HUES64 (cell line): Measurements from ENCODE around the gene POLR2H.

Experiments used
- H3K27ac ChIP-seq: 2 replicates; pipeline ENCODE4 v1.7.0; 2013; ENCODE audit warnings: low read depth, low read length, inconsistent platforms
- H3K27me3 ChIP-seq: 2 replicates; pipeline ENCODE4 v1.6.1; 2013; ENCODE audit warnings: mild to moderate bottlenecking, low read length; ENCODE audit not compliant: insufficient read depth
- H3K36me3 ChIP-seq: 2 replicates; pipeline ENCODE4 v1.6.1; 2013; ENCODE audit warnings: mild to moderate bottlenecking, low read length; ENCODE audit not compliant: insufficient read depth
- H3K4me1 ChIP-seq: 2 replicates; pipeline ENCODE4 v1.6.1; 2013; ENCODE audit warnings: mild to moderate bottlenecking, low read length, moderate library complexity; ENCODE audit not compliant: insufficient read depth
- H3K4me3 ChIP-seq: 2 replicates; pipeline ENCODE4 v1.5.1; 2013; ENCODE audit warnings: mild to moderate bottlenecking, low read length, moderate library complexity
- H3K9ac ChIP-seq: 2 replicates; pipeline ENCODE4 v1.6.1; 2013; ENCODE audit warnings: mild to moderate bottlenecking, low read depth, low read length
- H3K9me3 ChIP-seq: 2 replicates; pipeline ENCODE4 v1.6.1; 2013; ENCODE audit warnings: low read depth, low read length; ENCODE audit not compliant: insufficient read depth
- WGBS: fragments of 150-250, 120-280 bp; methylation state at CpG from one replicate; pipeline ENCODE4 v1.1.7; 2013; ENCODE audit warnings: missing lambda C conversion rate; 5-methylcytosine and 5-hydroxymethylcytosine counted together

The POLR2H gene

GRCh38 chr3:184352897-184353545 lies 8.5 kb upstream of the POLR2H start:
- WGBS: 94% methylated on average over 11 of the region's 11 CpGs
- Histone ChIP-seq H3K4me1 (no peaks in the 10 kb centered on the region; the same call in 1 of the 2 replicates), H3K27ac (no peak overlapping the region), H3K9ac (no peak overlapping the region), H3K27me3 (no peaks in the 10 kb centered on the region), H3K36me3 (peaks cover 55% of the 10 kb centered on the region), H3K9me3 (no peaks in the 10 kb centered on the region), H3K4me3 (no peak overlapping the region)

DNA sequence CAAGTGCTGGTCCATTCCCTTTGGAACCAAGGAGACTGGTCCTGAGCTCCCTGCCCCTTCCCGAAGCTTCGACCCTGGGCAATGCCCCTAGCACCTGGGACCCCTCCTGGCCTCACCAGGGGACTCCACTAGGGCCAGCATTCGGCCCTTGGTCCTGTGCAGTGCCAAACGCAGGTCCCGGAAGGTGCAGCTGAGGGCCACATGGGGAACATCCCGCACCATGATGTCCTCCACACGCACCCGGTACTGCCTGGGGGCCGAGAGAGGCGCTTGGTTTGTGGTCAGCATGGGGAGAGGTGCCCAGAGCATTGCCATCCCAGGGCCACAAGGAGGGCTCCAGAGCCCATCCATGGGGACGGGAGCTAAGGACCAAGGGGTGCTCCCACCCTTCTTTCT lies 8.0 kb upstream of the POLR2H start:
- WGBS: 95% methylated on average over 11 of the region's 11 CpGs
- Histone ChIP-seq H3K9me3 (no peaks in the 10 kb centered on the region), H3K36me3 (peaks cover 60% of the 10 kb centered on the region), H3K4me3 (no peak overlapping the region), H3K4me1 (no peaks in the 10 kb centered on the region; the same call in 1 of the 2 replicates), H3K27me3 (no peaks in the 10 kb centered on the region), H3K9ac (no peak overlapping the region), H3K27ac (no peak overlapping the region)

DNA sequence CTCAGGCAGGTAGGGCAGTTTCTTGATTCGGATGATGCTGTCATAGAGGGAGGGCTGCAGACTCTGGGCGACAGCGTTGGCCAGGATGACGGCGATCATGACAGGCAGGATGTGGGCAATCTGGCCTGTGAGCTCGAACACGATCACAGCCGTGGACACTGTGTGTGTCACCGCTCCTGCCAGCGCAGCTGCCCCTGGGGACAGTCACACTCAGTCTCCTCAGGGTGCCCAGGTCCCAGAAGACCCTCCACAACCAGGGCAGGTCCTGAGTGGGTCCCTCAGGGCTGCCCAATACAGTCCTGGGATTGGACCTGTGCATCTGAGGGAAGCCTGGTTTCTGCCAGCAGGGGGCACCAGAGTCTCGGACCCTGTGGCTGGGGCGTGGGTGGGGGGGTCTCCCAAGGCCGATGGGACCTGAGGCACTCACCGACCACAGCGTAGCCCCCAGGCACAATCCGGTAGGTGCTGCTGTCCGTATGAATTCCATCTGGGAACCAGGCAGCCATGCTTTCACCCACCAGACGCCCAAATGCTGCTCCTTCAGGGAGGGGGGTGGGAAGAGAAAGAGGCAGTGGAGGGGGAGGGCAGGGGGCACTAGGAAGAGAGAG lies 7.3 kb upstream of the POLR2H start:
- no peak overlapping the region for H3K4me3 ChIP-seq

GRCh38 chr3:184354754-184355153 lies 6.8 kb upstream of the POLR2H start:
- H3K4me1 ChIP-seq: no peaks in the 10 kb centered on the region; the same call in 1 of the 2 replicates
- H3K9ac ChIP-seq: no peak overlapping the region
- peaks cover 62% of the 10 kb centered on the region for H3K36me3 ChIP-seq
- no peaks in the 10 kb centered on the region for H3K9me3 ChIP-seq
- no peak overlapping the region for H3K27ac ChIP-seq
- WGBS: 87% methylated on average over 8 of the region's 8 CpGs
- no peak overlapping the region for H3K4me3 ChIP-seq
- H3K27me3 ChIP-seq: no peaks in the 10 kb centered on the region

More for the DNA sequence above, 7.3 kb upstream of the POLR2H start:
- Histone ChIP-seq H3K27ac (no peak overlapping the region), H3K9me3 (no peaks in the 10 kb centered on the region), H3K9ac (no peak overlapping the region), H3K27me3 (no peaks in the 10 kb centered on the region), H3K4me1 (no peaks in the 10 kb centered on the region; the same call in 1 of the 2 replicates), H3K36me3 (peaks cover 62% of the 10 kb centered on the region)
- 76% methylated on average over 18 of the region's 18 CpGs for WGBS

GRCh38 chr3:184355261-184356040 lies 6.1 kb upstream of the POLR2H start:
- peaks cover 6% of the 10 kb centered on the region for H3K4me1 ChIP-seq
- 0 out of 2 replicates have a peak, but pooled peaks cover 1% of the 10 kb centered on the region for H3K27me3 ChIP-seq
- no peak overlapping the region for H3K4me3 ChIP-seq
- H3K9ac ChIP-seq: no peak overlapping the region
- no peak overlapping the region for H3K27ac ChIP-seq
- WGBS: 93% methylated on average over 18 of the region's 18 CpGs
- H3K36me3 ChIP-seq: peaks cover 62% of the 10 kb centered on the region
- no peaks in the 10 kb centered on the region for H3K9me3 ChIP-seq

DNA sequence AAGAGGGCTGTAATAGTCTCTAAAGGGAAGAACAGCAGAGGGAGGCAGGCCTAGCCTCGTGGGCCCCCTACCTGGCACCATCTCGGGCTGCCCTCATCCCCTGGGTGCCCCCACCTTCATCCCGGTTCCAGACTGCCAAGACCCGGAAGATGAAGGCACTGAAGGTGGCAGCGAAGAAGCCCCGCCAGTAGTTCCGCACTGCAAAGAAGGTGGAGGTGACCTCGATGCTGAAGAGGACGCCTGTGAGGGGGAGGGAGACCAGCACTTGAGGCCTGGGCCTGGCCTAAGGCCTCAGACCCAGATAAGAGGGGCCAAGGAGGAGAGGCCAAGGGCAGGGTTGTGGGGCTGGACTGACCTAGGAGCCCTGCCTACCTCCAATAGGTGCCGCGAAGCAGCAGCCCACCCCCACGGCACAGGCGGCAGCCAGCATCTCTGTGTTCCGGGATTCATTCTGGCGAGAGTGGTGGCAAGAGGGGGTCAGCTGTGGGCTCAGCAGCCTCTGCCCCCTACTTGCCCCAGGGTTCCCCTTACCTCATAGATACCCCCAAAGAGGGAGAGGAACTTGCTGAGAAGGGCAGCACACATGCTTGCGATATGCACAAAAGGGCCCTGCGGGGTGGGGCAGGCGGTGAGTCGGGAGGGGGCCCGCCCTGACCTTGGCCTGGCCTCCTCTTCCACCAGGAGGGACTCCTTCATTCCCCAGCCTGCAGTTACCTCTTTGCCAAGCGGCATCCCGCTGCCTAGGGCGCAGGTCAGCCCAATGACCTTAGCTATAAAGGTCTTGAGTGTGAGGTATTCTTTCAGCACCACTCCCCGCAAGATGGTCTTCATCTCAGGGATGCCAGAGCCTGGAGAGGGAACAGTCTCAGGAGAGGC lies 4.0 kb upstream of the POLR2H start:
- peaks cover 49% of the 10 kb centered on the region for H3K36me3 ChIP-seq

GRCh38 chr3:184358124-184358767 lies 3.3 kb upstream of the POLR2H start:
- peaks cover 41% of the 10 kb centered on the region for H3K36me3 ChIP-seq

More for the DNA sequence above, 4.0 kb upstream of the POLR2H start:
- H3K9me3 ChIP-seq: no peaks in the 10 kb centered on the region
- peaks cover 8% of the 10 kb centered on the region for H3K27me3 ChIP-seq
- 94% methylated on average over 24 of the region's 24 CpGs for WGBS
- no peak overlapping the region for H3K27ac ChIP-seq
- H3K9ac ChIP-seq: no peak overlapping the region
- H3K4me3 ChIP-seq: no peak overlapping the region
- peaks cover 10% of the 10 kb centered on the region for H3K4me1 ChIP-seq

DNA sequence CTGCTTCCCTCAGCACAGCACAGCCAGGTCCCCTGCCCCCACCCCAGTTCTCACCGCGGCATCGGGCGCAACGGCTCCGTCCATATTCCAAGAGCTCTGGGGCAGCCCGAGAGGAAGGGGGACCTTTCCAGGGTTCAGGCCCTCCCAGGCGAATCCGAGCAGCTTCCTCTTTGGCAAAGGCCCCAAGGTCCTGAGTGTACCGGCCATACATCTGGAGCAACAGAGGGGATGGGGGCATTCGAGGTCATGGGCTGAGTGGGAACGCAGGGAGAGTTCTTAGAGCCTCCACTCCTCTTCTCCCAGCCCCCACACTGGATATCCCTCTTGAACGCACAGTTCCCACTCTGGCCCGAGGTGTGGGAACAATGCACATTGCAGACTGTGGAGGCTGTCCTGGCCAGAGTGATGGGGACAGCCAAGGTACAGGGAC lies 2.6 kb upstream of the POLR2H start:
- 90% methylated on average over 14 of the region's 14 CpGs for WGBS
- no peak overlapping the region for H3K27ac ChIP-seq
- H3K4me1 ChIP-seq: peaks cover 10% of the 10 kb centered on the region
- peaks cover 35% of the 10 kb centered on the region for H3K36me3 ChIP-seq
- peaks cover 8% of the 10 kb centered on the region for H3K27me3 ChIP-seq
- no peak overlapping the region for H3K4me3 ChIP-seq
- no peaks in the 10 kb centered on the region for H3K9me3 ChIP-seq
- H3K9ac ChIP-seq: no peak overlapping the region

More at GRCh38 chr3:184358124-184358767, 3.3 kb upstream of the POLR2H start:
- WGBS: 98% methylated on average over 12 of the region's 12 CpGs
- H3K27ac ChIP-seq: no peak overlapping the region
- H3K9me3 ChIP-seq: no peaks in the 10 kb centered on the region
- peaks cover 8% of the 10 kb centered on the region for H3K27me3 ChIP-seq
- no peak overlapping the region for H3K4me3 ChIP-seq
- peaks cover 10% of the 10 kb centered on the region for H3K4me1 ChIP-seq
- no peak overlapping the region for H3K9ac ChIP-seq

DNA sequence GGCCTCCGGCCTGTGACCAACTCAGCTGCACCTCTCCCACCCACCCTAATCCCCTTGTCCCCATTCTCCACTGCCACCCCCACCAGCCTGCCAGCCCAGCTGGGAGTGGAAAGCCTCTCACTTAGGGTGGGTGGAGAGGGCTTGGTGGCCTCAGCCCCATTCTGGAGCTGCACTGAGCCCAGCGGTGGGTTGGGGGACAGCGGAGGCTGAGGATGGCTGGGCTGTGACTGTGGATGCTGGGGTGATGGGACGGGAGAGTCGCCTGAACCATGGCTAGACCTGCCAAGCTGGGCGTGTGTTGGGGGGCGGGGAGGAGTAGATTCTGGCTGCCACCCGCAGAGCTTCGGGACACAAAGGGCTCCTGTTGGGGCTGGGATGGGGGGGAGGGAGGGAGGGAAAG lies 1.9 kb upstream of the POLR2H start:
- Histone ChIP-seq H3K27ac (no peak overlapping the region), H3K4me1 (peaks cover 10% of the 10 kb centered on the region), H3K9ac (no peak overlapping the region), H3K27me3 (peaks cover 8% of the 10 kb centered on the region), H3K36me3 (peaks cover 35% of the 10 kb centered on the region), H3K9me3 (no peaks in the 10 kb centered on the region), H3K4me3 (no peak overlapping the region)
- WGBS: 23% methylated on average over 9 of the region's 9 CpGs
